GF-D8 (cell line): Measurements from ENCODE around the gene PTRH1.

Source experiments
- DNase-seq: peaks from one replicate; lab custom pipeline; 2025; lab: John Stamatoyannopoulos, UW

The PTRH1 gene

DNA sequence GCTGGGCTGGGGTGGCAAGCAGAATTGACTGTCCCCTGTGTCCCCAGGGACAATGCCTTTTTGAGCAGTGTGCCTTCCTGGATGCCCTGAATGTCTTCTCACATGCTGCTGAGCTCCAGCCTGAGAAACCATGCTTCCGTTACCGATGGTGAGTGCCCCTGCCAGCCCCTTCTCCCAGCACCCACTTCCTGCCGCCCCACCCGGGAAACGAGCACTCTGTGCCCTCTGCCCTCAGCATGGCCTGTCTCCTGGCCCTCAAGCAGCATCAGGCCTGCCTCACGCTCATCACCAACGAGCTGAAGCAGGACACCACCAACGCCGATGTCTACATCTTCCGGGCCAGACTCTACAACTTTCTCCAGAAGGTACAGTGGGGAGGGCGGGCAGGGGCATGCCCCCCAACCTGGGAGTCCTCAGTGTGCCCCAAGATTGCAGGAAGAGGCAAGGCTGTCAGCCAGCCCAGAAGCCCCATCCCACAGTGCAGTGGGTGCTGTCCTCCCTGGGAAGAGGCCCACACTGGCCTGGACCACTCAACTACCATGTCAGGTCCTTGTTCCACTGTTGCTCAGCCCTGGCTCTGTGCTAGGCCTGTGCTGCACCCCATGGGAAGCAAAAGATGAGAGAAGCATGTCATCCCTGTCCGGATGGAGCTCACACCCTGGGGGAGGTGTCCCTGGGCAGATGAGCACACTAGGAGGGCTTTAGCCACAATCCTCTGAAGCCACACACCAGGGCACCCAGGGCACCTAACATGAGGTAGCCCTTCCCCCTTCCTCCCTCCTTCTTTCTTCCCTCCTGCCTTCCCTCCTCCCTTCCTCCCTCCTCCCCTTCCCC lies 4.8 kb upstream of the PTRH1 start:
- DNase-seq = no peak

DNA sequence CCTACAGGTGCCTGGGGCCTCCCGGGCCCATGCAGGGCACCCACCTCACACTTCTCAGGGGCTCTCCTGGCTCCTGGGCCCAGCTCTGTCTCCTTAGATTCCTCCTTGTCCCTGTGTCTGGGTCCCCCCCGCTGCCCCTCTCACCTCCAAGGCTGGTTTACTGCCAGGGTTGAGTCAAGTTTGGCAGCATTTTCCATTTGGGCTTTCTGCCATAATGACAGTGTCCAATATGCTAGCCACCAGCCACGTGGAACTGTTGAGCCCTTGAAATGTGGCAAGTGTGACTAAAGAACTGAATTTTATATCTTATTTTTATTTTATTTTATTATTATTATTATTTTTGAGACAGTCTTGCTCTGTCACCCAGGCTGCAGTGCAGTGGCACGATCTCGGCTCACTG lies 2.3 kb upstream of the PTRH1 start:
- no peak for DNase-seq

DNA sequence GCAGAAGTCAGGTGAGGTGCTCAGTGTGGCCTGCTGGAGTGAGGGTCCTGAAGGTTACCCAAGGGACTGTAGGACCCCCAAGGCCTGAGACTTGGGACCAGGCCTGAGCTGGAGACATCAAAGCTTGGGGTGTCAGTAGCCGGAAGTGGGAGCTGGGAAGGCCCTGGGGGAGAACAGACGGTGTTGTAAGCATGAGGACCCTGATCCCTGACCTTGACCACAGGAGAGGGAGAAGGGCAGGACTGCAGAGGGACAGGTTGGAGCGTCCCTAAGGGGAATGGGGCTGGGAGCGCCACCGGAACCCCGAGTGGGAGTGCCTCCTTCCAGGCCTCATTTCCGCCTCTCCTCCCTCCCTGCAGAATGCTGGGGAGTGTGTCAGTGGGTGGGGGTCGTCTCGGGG lies 949 bp upstream of the PTRH1 start:
- DNase-seq = no peak

DNA sequence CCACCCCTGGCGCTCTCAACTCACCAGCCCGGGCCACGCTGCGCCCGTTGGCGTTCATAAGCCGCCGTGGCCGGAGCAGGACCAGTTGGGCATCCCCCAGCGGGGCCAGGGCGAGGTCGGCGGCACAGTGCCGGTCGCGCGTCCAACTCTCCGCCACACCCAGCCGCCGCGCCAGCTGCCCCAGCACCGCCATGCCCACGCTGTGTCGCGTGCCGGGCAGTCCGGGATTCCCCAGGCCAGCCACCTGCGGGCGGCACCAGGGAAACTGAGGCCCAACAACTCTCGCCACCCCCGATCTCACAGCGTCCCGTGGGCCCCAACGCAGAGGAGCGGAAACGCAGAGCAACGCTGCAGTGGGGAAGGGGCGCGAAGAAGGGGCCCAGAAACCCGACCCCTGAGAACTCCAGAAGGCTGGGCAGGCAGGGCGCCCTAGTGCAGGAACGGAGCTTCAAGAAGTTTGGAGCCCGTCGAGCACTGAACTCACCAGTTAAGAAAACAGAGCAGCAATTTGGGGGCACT lies 453 bp downstream of the PTRH1 start:
- DNase-seq = no peak

DNA sequence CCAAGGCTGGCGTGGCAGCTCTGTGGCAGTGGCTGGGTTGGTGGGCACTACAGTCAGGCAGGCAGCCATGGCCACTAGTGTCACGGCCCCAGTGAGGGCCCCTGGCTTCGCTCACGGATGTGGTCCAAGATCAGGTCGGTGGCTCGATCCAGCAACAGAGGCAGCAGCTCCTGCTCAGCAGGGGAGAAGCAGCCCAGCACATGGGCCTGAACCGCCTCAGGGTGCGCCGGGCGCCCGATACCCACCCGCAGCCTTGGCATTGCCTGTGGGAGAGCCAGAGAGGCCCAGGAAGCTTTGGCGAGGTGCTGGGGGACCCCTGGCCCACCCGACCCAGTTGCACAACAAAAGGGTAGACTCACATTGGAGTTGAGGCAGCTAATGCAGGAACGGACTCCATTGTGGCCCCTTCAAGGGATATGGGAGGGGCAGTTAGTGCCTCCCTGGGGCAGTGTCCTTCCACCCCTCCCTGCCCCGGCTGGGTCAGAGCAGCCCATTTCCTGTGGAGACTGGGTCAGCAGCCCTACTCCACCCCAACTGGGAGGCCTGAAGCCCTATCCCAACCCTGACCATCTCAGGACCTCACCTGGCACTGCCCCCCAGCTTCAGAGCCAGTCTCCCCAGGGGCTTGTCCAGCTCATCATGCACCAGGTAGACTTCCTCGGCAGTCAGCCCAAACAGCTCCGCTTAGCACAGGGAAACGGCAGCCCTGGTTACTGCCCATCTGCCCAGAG lies 1.3 kb downstream of the PTRH1 start:
- DNase-seq = no peak

DNA sequence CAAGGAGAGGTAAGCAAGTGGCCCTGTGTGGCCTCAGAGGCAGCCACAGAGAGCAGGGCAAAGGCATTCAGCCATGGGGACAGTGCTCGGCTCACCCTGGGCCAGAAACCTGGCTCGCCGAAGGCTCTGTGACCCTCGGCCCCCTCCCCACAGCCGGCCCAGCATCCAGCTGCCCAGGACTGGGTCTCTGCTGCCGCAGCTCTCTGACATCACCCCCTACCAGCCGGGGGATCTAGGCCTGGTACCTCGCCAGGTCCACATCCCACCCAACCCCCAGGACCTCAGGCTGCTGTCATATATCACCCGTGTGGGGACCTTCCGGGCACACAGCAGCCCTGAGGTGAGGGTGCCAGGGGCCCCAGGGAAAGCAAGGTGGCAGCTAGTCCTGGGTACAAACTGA lies 2.6 kb downstream of the PTRH1 start:
- no peak for DNase-seq

DNA sequence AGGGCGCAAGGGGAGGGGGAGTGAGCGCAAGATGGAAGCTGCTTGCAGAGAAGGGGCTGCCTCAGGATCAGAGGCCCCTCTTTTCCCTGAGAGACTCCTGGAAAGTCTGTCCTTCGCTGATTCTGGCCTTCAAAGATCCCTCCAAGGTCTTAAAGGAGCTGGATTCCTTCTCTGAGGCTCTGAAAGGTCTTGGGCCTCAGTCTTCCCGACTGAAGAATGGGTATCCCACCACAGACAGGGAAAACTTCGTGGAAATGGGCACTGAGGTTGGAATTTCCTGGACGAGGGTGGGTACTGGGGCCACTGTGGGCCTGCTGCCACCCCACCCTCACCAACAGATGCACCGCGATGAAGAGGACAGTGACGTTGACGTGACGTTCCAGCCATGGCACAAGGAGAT lies 3.1 kb downstream of the PTRH1 start:
- no peak for DNase-seq

DNA sequence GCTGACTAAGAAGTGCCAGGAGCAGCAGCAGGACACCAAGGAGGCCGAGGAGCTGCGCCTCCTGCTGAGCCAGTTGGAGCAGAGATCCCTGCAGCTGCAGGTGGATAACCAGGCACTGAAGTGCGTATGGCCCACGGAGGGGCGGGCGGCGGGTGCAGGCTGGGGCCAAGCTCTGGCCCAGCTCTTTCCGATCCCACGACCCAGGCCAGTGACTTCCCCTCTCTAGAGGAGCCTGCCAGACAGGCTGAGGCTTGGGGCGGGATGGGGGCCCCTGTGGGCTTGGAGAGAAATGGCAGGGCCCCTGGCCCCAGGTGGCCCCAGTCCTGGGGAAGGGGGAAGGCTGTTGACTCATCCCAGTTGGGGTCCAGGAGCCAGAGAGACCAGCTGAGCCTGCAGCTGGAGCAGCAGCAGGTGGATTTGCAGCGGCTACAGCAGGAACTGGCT lies 3.6 kb downstream of the PTRH1 start:
- no peak for DNase-seq

DNA sequence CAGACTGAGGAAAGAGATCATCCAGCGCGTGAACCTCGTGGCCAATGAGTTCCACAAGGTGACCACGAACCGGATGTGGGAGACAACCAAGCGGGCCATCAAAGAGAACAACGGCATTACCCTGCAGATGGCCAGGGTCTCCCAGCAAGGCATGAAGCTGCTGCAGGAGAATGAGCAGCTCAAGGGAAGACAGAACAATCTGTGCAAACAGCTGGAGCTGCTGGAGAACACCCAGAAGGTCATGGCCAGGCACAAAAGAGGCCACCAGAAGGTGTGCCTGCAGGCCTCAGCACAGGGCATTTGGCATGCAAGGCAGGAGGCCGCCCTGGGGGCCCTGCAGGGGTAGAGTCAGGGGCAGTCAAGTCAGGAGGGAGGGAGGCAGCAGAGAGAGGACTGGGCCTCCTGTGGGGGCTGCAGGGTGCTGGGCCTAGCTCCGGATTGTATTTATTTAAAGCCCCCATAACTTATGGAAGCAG lies 4.2 kb downstream of the PTRH1 start:
- peak; percentile 51 for DNase-seq

DNA sequence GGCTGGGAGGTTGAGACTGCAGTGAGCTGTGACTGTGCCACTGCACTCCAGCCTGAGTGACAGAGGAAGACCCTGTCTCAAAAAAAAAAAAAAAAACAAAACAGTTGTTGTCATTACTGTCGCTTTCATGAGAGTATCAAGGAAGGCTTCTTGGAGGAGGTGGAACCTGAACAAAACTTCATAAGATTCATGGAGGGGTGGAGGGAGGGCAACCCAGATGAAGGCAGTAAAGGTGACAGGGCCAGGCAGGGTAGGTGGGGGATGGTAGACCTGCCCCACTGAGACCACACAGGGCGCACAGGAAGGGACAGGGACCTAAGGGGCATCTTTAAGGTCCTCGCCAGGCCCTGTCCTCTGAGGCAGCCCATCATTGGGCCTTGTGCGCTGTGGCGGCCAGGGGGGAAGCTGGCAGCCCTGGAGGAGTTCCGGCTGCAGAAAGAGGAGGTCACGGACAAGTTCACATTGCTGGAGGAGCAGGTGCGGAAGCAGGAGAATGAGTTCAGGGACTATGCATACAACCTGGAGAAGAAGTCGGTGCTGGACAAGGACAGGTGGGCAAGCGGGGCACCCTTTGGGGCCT lies 5.2 kb downstream of the PTRH1 start:
- no peak for DNase-seq

DNA sequence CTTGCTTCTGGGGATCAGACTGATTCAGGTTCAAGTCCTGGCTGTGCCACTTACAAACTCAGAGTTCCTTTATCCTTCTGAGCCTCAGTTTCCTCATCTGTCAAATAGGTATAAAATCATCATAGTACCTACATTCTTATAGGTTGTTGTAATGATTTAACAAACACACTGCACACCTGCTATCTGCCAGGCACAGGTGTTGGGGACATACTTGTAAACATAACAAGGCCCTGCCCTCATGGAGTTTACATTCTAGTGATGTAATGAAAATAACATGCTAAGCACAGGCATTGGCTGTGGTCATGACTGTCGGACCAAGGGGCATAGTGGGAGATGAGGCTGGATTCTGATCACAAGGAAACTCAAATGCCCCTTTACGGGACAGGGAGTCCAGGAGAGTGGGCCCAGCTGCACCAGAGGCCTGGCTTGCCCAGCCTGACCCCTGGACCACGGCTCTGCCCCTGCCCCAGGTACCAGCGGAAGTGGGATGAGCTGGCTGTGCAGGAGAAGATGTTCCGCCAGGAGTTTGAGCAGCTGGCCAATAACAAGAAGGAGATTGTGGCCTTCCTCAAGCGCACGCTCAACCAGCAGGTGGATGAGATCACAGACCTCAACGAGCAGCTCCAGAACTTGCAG lies 6.4 kb downstream of the PTRH1 start:
- no peak for DNase-seq

DNA sequence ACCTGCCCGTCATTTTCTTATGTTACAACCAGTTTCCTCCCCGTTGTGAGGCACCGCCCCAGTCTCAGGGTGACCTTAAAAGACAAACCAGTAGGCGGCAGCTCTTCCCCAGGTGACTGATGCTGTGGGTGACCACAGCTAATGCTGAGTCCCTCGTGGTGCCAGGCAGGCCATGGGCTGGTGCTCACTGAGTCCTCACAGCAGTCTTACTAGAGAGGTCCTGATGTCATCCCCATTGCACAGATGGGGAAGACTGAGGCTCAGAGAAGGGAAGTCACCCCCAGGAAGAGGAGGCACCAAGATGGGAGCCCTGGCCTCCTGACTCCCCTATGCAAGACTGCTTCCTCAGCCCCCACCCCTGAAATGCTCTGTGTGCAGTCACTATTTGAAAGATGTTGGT lies 7.7 kb downstream of the PTRH1 start:
- no peak for DNase-seq

DNA sequence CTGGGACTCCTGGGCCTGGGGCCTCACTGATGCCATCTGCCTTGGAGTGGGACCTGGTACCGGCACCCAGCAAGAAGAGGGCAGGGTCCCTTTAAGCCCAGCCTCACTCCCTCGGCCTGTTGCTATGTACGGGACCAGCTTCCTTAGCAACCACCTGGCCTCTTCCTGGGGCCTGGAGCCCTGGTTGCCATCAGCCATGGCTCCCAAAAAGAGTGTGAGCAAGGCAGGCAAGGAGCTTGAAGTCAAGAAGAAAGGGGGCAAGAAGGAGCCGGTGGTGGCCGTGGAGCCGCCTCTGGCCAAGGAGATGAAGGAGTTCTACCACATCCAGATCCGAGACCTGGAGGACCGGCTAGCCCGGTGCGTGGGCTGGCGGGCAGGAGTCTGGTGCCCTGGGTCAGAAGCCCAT lies 8.6 kb downstream of the PTRH1 start, which contains the start of gene CFAP157:
Gene CFAP157 (plus strand): TSS at position 153 of the 406 bp plus-strand sequence. CDS start 44 bp downstream, at position 197.
- DNase-seq = no peak

DNA sequence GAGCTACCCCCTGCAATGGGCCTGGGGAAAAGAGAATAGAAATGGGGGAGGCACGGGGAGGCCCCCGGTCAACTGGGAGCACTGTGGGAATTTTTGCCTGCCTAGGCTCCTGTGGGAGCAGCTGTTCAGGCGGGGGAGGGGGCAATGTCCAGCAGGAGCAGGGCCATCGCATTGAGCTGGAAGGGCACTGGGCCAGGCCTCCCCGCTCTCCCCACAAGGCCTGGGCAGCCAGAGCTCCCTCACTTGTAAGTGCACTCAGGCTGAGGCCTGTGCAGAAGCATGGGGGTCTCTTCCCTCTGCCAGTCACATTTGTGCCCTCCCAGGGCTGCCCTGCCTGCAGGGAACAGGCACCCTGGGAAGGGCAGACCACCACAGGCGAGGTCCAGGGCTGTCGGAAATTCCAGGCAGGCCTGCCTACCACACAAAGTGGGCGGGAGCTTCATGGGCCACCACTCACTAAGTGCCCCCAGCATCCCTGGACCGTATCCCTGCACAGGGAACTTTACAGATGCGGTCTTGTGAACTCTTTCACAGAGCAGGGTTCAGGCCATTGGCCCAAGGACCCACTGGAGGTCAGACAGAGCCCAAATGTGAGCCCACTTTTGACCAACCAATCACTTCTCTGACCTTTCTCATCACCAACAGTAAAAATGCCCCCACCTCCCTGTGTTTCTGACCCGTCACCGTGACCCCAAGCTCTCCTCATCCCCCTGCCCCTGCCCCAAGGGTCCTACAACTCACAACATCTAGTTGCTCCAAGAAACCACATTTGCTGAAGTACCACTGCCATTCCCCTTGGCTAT lies 9.7 kb downstream of the PTRH1 start:
- no peak for DNase-seq

DNA sequence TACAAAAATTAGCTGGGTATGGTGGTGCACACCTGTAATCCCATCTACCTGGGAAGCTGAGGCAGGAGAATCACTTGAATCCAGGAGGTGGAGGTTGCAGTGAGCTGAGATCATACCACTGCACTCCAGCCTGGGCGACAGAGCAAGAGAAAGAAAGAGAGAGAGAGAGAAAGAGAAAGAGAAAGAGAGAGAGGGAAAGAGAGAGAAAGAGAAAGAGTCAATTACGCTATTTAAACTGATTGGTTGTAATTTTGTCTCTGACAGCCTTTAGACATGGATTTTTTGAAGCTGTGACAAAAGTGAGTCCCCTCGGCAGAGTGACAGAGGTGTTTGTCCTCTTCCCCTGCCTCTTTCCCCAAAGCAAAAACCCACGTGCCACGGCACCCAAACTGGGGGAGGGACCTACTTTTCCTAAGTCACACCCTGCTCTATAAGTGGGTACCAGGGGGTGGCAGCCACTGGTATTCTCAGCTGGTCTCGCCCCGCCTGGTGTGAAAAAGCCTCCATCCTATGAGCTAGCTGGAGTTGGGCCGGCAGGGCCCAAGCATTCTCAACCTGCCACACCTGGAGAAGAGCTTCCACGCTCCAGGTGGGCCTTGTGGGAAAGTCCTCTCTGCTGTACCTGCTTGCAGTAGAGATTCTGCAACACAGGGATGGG lies 12.0 kb downstream of the PTRH1 start:
- DNase-seq = no peak

DNA sequence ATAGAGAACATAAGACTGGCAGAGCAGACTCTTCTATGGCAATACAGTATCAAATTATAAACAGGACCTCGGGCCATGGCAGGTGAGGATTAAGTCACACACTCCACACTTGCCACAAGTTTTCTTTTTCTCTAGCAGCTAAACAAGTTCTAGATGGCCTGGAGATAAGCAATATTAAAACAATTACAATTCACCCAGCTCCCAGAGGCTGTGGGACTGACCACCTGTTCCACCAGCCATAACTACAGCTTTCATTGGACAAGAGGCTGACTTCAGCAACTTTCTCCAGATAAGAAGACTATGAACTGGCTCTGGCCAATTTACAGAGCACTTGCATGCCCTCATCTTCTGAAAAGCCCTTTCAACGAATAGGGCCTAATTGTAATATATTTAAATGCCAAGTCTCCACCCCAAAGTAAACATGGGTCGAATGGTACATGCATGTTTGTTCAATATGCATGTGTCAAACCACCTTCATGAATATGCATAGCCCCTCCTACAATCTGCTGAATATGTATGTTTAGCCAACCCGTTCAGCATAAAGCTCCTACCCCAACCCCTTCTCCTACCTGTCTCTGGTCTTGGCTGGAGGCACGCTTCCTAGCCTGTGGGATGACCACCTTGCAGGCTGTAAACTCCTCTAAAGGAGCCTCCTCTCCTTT lies 14.7 kb downstream of the PTRH1 start:
- DNase-seq = no peak

DNA sequence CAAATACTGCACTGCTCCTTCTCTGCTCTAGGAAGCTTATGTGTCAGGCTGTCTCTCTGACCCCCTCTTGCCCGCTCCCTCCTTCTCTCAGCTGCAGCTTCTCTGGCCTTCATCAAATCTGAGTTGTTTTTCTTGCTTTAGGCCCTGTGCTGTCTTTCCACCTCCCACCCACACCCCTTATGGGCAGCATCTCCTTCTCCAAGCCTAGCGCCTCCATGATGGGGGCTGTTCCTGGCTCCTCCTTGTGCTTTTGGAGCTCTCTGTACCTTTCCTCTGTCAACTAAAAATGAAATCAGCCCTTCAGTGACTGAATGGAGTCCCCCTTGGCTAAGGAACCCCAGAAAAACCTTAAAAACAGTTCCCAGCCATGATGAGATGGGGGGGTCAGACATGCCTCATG lies 15.3 kb downstream of the PTRH1 start:
- DNase-seq = no peak

DNA sequence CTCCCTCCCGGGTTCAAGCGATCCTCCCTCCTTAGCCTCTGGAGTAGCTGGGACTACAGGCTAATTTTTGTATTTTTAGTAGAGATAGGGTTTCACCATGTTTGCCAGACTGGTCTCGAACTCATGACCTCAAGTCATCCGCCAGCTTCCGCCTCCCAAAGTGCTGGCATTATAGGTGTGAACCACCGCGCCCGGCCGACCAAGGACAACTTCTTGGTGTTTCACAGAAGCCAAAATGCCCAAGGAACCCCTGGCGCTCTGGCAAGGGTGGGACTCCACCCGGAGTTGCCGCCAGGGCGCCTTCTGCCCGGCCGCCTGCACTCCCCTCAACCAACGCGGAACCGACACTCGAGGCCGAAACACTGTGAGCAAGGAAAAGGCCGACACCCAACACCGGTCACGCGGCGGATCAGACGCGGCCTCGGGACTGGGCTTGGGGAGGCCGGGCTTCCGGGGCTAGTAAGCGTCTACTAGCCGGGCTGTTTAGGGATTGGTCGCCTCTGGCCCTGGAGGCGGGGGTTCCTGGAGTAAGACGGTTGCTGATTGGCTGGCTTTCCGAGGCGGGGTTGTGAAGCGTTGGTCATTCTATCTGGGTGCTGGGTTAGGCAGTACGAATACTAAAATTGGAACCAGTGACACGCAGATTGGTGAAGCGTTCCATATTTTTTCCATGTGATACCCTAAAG lies 16.3 kb downstream of the PTRH1 start:
- DNase-seq = no peak

DNA sequence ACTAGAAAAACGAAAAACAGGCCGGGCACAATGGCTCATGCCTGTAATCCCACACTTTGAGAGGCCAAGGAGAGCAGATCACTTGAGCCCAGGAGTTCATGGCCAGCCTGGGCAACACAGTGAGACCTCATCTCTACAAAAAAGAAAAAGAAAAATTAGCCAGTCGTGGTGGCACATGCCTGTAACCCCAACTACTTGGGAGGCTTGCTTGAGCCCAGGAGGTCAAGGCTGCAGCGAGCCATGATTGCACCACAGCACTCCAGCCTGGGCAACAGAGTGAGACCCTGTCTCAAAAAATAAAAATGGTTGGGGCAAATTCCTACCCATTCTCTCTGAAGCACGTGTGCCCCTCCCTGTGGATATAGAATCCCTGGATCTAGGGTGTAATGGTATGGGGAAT lies 17.1 kb downstream of the PTRH1 start:
- DNase-seq = no peak

DNA sequence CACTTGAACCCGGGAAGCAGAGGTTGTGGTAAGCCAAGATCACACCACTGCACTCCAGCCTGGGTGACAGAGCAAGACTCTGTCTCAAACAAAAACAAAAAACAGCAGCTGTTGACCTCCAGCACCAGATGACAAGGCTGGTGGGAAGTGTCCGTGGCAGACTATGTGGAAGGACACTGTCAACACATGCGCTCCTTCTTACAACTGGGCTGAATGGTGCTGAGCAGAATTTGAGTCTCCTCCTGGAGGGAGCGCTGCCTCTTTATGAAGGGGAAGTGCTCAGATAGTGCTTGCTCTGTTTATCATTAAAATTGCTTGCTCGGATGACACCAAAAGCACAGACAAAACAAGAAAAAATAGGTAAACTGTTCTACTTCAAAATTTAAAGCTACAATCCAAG lies 17.9 kb downstream of the PTRH1 start:
- DNase-seq = no peak
